Testis (tissue), 2 donors: ENCODE measurements around the gene CGNL1.

Experiments used
- CTCF ChIP-seq, 3 experiments: fragments of 450-650 bp in 2 of 3; fragments of 200-600 bp in 1 of 3; sonication (generic) in 1 of 3; IDR thresholded peaks; one replicate each; pipeline ENCODE4 v1.5.1; 2016 to 2019; ENCODE audit warnings: antibody characterized with exemption in 3 of 3, mild to moderate bottlenecking in 2 of 3, moderate library complexity in 1 of 3
- POLR2A ChIP-seq: fragments of 450-650 bp; IDR thresholded peaks from one replicate; pipeline ENCODE4 v1.6.1; 2017; ENCODE audit warnings: antibody characterized with exemption, mild to moderate bottlenecking, moderate library complexity

GRCh38 chr15:57570994-57571393 lies 194.7 kb downstream of the CGNL1 start:
- no peak for TF ChIP-seq CTCF (IDR thresholded peaks at IDR 0.05)
- TF ChIP-seq POLR2A, result no peak
